Stimulated activated CD4-positive, alpha-beta T cell treated with anti-CD3 and anti-CD28 coated beads, Interleukin-4, amount 100 ng/mL, for 4 hours (primary cell): ENCODE data around the gene SOS1.
"Not testable (repeated sequence)": the region's sequence is repeated elsewhere in the genome, so short reads cannot be mapped to it uniquely, and the experiment has no call there.

Experiments
- DNase-seq, 2 experiments: peaks; one replicate each; pipeline ENCODE4 v3.0.0-alpha.2; 2020

The SOS1 gene

DNA sequence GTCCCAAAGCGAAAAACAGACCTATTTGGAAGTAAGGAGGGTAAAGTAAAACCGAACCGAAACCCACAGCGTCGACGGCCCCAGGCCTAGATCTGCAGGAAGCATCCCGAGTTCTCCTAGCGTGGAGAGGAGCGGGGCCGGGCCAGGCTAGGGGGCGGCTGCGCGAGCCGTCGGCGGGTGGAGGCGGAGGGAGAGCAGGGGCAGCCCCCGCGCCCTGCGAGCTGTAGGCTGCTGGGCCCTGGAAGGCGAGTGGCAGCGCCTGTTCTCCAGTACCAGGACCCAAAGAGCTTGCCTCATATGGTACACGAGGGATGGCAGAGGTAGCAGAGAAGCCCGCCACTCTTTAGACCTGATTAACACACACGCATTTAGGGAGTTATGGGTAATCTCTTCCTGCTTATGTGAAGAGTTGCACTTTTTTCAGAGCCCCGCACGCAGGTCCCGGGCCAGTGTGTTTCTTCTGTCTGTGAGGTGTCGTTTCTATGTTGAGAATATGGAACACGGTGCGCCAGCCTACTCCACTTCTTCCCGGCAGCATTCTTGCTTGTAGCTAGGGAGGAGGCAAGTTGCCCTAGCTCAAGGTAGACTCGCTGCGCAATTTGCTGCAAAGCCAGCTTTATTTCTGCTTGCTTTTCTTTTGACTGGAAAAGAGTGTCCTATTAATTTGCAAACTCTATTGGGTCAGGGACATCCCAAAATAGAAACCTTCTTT, 160.1 kb downstream of the SOS1 start:
- no peak for DNase-seq

DNA sequence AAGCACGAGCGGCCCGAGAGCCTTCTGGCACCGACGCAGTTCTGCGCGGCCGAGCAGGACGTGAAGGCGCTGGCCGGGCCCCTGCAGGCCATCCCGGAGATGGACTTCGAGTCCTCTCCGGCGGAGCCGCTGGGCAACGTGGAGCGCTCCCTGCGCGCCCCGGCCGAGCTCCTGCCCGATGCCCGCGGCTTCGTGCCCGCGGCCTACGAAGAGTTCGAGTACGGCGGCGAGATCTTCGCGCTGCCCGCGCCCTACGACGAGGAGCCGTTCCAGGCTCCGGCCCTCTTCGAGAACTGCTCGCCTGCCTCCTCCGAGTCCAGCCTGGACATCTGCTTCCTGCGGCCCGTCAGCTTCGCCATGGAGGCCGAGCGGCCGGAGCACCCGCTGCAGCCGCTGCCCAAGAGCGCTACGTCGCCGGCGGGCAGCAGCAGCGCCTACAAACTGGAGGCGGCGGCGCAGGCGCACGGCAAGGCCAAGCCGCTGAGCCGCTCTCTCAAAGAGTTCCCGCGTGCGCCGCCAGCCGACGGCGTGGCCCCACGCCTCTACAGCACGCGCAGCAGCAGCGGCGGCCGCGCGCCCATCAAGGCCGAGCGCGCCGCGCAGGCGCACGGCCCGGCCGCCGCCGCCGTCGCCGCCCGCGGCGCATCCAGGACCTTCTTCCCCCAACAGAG, 160.8 kb downstream of the SOS1 start:
- peak; percentile 63 to 69 for DNase-seq

DNA sequence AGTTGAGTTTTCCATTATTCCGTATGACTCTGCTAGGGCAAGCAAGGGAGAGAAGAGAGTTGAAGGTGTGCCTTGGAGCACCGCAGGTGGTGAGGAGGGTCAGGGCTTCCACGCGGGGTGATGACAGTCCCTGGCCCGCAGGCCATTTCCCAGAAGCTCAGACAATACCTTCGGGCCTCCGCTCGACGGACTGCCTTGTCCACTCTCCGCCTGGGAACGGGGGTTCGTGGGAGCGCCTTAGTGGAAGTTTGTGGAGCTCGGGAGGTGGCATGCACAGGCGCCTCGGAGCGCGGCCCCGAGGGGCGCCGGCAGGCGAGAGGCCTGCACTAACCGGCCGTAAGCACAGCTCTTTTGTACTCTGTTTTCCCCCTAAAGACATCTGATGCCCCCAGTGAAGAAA, 161.4 kb downstream of the SOS1 start:
- DNase-seq = no peak

DNA sequence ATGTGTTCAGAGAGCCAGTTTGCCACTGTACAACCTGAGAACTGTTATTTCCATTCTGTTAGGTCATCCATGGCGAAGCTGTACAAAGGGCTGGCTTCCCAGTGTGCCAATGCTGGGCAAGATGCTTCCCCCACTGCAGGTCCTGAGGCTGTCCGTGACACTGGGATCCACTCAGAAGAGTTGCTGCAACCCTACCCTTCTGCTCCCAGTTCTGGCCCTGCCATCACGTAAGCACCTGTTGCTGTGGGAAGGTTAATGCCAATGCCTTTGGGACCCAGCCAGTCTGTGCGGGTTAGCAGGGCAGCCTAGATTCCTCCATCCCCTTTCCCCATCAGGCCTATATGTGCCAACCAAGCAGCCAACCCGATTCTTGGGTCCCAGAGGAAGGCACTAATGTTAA, 162.9 kb downstream of the SOS1 start:
- no peak for DNase-seq

DNA sequence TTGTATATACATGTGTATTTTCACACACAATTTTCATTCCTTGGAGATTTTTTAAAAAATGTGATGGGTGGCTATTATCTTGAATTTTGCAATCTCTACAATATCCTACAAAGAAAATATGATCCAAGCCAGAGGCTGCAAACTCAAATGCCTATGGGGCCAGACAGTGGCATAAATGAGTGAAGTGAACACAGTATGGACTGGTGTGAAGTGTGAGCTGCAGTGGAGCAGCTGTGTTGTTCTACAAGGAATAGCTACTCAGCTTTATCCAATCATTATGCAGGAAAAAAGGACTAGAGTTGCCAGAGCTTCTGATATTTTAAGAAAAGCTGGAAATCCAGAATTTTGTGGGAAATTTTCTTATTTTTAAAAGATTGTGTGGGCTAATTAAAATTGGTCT, 169.1 kb downstream of the SOS1 start:
- no peak for DNase-seq

DNA sequence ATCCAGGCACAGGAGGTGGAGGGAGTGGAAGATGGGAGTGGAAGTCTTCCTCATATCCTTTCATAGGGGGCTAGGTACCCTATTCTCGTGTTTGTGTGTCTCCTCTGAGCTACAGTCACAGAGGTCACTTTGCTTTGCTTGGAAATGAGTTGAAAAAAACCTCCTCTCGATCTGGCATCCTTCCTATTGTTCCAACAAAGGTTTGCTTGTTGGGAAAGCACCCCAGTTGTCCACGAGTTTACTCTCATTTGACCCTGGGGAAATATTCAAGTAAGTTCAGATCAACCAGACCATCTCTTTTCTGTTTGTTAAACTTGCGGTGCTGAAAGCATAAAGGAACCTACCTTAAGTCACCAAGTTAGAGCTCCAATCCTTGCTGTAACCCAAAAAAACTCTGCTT, 171.9 kb downstream of the SOS1 start:
- DNase-seq = no peak

DNA sequence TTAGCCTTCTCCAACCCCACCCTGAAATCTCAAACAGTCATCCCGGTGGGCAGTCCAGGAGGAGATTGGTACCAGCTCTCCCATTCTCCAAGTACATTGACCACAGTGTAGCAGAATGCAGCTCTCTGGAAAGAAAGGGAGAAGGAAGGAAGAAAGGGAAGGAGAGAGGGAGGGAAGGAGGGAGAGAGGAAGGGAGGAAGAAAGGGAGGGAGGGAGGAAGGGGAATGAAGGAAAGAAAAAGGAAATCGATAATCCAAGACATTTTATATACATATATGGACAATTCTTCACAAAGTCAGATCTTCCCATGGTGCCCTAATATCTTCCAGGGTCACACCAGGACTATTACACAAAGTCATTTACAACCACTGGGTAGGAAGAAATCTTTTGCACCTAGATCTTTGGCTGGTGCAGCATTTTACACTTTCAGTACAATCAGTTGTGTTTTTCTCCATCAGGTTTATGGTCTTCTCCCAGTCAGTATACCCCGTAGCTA, 172.4 kb downstream of the SOS1 start:
- DNase-seq = no peak

DNA sequence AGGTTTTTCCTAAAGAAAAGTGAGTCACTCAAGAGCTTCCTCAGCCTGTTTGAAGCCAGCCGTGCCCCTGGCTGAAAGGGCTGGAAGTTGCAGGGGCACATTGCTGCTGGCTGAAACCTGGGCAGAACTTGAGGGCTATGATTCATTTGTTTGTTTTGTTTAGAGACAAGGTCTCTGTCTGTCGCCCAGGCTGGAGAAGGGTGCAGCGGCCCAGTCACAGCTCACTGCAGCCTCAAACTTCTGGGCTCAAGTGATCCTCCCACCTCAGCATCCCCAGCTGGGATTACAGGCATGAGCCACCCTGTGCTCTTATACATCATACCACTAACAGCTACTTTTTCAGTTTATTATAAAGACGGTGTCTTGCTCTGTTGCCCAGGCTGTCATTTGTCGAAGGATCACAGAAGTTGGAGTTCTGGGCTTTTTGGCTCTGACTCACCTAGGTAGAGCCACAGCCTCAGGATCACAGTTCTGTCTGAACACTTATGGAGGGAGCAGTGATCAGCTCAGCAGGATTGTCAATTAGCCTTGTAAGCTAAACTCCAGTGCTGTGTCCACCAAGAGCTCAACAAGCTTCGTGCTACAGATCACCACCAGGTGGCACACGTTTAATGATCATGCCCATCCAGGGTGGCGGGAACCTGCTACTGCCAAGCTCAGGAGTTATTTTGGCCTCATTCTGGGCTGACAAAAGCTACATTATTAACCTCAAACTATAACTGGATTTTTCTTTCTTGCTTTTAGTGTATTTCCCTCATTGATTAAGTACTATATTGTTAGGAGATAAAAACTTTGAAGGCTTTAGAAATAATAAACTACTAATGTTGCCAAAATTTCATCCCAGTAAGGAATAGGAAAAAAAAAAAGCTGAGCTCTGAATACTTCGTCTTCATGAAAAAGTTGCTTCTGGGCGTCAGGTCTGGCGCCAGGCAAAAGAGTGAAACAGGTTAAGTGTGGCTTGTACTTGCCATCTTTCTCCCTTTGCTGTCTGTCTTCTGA, 173.3 kb downstream of the SOS1 start:
- DNase-seq = peak; percentile 49 to 53

DNA sequence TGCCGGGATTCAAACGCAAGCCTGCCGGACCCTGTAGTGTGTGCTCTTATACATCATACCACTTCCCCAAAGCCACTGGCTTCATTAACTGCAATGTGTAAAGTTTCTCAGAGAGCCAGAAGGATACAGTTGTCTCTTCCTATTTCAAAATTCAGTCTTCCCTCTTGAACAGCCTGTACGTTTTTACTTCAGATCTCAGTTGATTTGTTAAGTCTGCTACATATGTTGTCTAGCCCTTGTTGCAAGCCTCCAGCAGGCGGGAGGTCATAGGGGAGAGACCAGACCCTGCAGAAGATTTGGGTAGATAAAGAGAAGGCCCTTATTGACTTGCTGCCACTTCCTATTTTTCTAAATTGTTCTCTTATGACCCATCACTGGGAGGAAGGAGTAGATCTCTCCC, 174.9 kb downstream of the SOS1 start:
- no peak for DNase-seq

DNA sequence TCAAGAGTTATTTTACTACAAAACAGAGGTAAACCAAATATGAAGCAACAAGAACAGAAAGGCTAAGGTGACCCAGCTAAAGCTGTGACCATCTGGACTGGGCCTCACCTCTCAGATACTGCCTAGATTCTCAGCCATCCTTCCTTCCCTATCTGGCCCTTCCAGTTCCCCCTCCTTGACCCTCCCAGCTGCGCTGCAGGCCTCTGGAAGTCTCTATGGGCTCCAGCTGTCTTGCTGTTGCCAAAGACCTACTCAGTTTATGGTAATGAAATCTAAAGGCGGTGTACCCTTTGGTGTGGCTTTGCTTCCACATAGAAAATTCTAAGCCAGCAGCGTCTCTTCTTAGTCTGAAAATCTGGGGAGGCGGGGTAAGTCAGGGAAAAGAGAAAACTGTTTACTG, 175.5 kb downstream of the SOS1 start:
- no peak for DNase-seq

DNA sequence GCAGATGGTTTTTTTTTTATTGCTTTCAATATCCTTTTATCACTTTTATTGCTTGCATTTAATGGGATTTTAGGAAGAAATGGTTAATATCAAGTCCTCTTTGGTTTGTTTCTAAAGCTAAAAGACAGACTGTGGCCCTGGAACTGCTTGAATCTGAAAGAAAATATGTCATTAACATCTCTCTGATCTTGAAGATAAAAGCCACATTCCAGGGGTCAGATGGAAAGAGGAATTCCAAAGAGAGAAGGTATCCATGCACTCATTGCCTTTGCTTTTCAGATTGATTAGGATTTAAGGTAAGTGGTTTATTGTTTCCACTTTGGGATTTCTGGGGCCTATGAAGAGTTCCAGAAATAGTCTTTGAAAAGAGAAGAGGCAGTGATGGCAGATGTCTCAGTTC, 177.1 kb downstream of the SOS1 start:
- no peak for DNase-seq

DNA sequence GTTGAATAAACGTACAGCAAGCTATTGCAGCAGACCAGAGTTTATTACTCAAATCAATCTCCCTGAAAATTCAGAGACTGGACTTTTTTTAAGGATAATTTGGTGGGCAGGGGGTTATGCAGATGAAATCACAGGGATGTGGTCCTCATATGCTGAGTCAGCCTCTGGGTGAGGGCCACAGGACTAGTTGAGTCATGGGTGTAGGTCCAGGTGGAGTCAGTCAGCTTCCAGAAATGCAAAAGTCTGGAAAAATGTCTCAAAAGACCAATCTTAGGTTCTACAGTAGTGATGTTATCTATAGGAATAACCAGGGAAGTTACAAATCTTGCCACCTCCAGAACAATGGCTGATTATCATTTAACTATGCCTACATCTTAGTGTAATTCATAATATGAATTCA, 180.1 kb downstream of the SOS1 start:
- DNase-seq = no peak

DNA sequence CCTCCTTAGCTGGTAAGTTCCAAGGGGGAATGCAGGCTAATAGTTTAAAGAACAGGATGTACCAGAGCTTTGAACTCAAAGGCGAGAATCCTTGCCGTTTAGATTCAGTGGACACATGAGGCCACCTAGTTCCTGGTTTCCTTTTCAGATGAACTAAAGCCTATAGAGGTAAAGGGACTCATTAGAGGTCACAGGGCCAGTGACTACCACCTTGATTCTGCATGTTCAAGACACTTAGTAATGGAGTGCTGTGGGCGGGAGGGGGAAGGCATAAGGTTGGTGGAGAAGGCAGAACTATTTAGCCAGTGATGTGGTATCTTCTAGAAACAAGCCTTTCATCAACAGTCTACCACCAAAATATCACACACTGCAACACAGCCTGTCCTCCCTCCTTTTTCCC, 183.3 kb downstream of the SOS1 start:
- DNase-seq = no peak

DNA sequence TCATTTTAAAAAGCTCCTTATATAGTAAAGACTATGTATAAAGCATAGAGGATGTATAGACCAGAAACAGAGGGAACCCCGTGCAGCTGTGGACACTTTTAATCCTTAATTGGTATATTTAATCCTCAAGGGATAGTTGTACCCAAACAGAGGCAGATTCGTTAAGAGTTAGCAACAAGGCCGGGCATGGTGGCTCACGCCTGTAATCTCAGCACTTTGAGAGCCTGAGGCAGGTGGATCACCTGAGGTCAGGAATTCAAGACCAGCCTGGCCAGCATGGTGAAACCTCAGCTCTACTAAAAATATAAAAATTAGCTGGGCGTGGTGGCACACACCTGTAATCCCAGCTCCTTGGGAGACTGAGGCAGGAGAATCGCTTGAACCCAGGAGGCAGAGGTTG, 184.3 kb downstream of the SOS1 start:
- not testable (repeated sequence) for DNase-seq

DNA sequence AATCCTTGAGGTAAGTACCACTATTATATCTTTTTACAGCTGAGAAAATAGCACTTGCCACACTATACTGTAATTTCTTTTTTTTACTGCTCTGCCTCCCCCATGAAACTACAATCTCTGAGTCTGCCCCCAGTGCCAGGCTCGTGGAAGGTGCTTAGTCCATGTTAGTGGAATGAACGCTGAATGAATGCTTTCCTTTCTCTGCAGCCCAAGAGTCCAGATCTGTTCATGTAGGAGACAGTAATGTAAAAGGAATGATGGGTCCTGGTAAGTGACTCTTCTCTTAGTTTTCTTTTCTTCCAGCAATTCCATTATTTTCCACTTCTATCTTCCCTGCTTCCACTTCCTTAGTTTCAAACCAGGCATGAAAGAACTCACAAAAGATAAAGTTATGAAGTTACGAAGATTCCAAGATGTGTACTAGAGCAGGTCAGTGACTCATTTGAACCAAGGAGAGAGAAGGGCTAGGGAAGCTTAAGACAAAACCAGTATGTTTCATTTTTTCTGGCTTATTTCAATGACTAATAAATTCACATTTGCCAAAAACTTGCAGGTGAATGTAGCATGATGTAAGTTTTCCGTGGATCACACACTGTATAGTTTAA, 185.2 kb downstream of the SOS1 start:
- no peak for DNase-seq

DNA sequence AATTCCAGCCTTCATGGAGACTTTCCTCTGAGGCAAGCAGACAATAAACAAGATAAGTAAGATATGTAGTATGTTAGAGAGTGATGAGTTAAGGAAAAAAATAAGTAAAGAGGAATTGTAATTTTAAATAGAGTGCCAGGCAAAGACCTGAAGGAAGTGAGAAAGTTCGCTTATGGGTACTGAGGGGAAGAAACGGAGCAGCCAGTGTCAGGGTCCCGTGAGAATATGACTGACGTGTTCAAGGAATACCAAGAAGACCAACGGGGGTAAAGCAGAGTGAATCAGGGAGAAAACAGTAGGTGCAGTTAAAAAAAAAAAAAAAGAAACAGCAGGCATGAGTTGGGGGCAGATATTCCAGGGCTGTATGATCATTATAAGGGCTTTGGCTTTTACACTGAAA, 186.1 kb downstream of the SOS1 start:
- DNase-seq = no peak

DNA sequence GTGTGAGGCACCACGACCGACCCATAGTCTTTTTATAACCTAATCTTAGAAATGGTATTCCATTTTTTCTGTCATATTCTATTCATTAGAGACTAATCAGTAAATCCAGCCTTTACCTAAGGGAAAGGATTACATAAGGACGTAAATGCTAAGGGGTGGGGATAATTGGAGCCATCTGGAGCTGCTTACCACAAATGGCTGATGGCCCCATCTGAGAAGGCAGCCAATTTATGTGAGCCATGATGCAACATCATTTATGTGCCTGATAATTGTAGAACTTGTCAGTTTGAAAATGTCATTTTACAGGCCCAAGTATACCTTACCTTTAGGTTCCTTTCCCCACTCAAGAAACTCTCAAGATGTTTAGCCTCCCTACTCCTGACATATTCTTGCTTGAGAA, 187.2 kb downstream of the SOS1 start:
- no peak for DNase-seq

DNA sequence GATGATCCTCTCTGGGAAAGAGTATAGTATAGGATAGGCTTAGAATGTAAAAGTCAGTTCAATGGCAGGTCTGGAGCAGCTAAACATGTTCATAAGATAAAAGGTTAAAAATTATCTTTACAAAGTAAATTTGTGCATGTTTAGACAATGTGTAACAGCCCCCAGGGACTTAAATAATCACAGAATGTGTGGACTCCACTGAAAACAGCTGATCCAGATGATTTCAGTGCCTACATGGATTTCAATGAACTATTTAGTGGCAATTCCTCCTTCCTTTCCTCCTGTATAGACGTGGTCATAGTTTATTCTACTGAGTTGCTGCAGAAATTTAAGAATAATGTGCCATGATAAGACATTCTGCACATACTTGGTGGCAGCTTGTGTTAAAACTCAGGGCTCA, 188.3 kb downstream of the SOS1 start:
- DNase-seq = no peak
